Esophagus squamous epithelium (tissue), 4 donors: Measurements from ENCODE around the gene DNAJC9.

Experiments
- CTCF ChIP-seq, 6 experiments: fragments of 450-650 bp in 4 of 6; fragments of 200-600 bp in 2 of 6; sonication (generic) in 2 of 6; IDR thresholded peaks; one replicate each; pipeline ENCODE4 v1.5.1; 2016 to 2019; ENCODE audit warnings: antibody characterized with exemption in 6 of 6, mild to moderate bottlenecking in 4 of 6, moderate library complexity in 4 of 6
- POLR2A ChIP-seq, 4 donors: fragments of 450-650 bp; IDR thresholded peaks; one replicate each; pipeline ENCODE4 v1.6.1; 2017; ENCODE audit warnings: antibody characterized with exemption in 4 of 4, mild to moderate bottlenecking in 4 of 4, moderate library complexity in 3 of 4

GRCh38 chr10:73225518-73225917, 21.5 kb downstream of the DNAJC9 start:
- TF ChIP-seq CTCF (IDR thresholded peaks at IDR 0.05), result no peak
- TF ChIP-seq POLR2A (IDR thresholded peaks at IDR 0.05), result no peak
